ENCODE results near the gene PDLIM3. TPM values are rescaled to one million over a fixed set of nuclear protein-coding genes. Genes with fewer than 3 reads are reported as not detected.

PDLIM3 gene, protein sequence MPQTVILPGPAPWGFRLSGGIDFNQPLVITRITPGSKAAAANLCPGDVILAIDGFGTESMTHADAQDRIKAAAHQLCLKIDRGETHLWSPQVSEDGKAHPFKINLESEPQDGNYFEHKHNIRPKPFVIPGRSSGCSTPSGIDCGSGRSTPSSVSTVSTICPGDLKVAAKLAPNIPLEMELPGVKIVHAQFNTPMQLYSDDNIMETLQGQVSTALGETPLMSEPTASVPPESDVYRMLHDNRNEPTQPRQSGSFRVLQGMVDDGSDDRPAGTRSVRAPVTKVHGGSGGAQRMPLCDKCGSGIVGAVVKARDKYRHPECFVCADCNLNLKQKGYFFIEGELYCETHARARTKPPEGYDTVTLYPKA
- not detected for total RNA-seq
- not detected for total RNA-seq (2013)

DNA sequence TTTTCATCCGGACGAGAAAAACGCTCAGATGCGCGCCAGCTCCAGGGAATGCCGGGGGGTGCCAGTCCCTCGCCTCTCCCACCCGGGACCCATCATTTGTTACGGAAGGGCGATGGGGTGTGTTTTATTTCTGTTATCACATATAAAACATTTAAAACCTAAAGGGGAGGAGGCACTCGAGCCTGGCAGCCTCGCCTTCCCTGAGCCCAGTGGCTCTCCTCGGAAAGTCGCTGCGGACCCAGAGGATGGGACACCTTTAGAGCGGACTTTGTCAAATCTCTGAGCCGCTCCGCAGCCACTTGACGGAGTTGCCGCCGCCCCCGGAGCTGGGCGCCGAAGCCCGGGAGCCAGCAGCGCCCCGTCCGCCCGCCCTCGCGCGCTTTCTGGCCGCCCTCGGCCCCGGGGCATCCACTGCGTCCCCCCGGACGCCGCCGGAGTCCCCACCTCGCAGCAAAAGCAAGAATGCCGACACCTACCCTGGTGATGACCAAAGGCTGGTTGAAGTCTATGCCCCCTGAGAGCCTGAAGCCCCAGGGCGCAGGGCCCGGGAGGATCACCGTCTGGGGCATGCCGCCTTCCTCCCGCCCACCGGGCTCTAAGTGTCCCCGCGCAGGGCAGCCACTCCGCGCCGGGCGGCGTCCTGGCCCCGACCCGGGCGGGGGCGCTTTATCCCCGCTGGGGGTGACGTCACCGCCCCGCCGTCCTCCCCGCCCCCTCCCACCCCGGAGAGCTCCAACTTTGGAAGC is at the start of gene PDLIM3:
Gene PDLIM3 (minus strand): TSS at position 642 of the 746 bp plus-strand sequence. CDS start 73 bp downstream, at position 569.
- Mint-ChIP-seq H3K4me3 (no peak within 1 kb of the TSS), H3K36me3 (no peaks in the 10 kb centered on the region), H3K27ac (no peak within 1 kb of the TSS), H3K27me3 (ENCODE audit: low read depth in 2 of 2) (peaks cover 21 to 33% of the 10 kb centered on the region in 2 donors), H3K9me3 (no peaks in the 10 kb centered on the region), H3K4me1 (no peaks in the 10 kb centered on the region)
- Histone ChIP-seq H3K4me1 (ENCODE audit: control insufficient read depth, insufficient read depth, low read length) (no peaks in the 10 kb centered on the region), H3K27me3 (ENCODE audit: control insufficient read depth, insufficient read depth, low read length) (peaks cover 11% of the 10 kb centered on the region), H3K36me3 (ENCODE audit: control insufficient read depth, insufficient read depth, low read length) (no peaks in the 10 kb centered on the region), H3K4me3 (ENCODE audit: low read length) (no peak within 1 kb of the TSS), H3K27ac (ENCODE audit: low read length) (no peak within 1 kb of the TSS), H3K9me3 (ENCODE audit: control insufficient read depth, insufficient read depth, low read length) (no peaks in the 10 kb centered on the region)
- DNase-seq (no peak), ATAC-seq (no peak)
- TF ChIP-seq, protein P1, sequence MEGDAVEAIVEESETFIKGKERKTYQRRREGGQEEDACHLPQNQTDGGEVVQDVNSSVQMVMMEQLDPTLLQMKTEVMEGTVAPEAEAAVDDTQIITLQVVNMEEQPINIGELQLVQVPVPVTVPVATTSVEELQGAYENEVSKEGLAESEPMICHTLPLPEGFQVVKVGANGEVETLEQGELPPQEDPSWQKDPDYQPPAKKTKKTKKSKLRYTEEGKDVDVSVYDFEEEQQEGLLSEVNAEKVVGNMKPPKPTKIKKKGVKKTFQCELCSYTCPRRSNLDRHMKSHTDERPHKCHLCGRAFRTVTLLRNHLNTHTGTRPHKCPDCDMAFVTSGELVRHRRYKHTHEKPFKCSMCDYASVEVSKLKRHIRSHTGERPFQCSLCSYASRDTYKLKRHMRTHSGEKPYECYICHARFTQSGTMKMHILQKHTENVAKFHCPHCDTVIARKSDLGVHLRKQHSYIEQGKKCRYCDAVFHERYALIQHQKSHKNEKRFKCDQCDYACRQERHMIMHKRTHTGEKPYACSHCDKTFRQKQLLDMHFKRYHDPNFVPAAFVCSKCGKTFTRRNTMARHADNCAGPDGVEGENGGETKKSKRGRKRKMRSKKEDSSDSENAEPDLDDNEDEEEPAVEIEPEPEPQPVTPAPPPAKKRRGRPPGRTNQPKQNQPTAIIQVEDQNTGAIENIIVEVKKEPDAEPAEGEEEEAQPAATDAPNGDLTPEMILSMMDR (IDR thresholded peaks at IDR 0.05) = no peak
- intact Hi-C loops (cut with micrococcal nuclease) = no loop called here
- 3% methylated on average over 64 of the region's 66 CpGs for WGBS (ENCODE audit: insufficient coverage)

DNA sequence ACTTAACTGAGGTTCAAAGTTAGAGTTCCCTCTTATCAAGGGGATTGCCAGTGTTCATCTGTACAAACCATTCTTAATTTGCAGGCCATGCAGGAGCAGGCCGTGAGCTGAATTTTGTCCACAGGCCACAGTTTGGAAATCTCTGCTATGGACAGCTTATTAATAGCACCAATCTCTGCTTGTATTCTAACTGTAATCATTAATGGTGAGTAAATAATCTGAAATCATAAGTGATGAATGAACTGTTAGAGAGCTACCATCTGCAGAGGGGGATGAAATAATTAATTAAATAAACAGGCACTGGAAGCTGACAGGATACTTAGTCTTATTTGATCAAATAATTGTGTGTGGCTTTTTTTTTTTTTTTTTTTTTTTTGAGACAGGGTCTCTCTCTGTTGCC is 48.5 kb upstream of the PDLIM3 start:
- intact Hi-C loops (cut with micrococcal nuclease) = no loop called here
- TF ChIP-seq, protein P1 (IDR thresholded peaks at IDR 0.05) = no peak
- 100% methylated on average over 1 of the region's 1 CpG for WGBS (ENCODE audit: insufficient coverage)

GRCh38 chr4:185582651-185583400 is 47.5 kb upstream of the PDLIM3 start:
- DNase-seq = no peak
- TF ChIP-seq, protein P1 (IDR thresholded peaks at IDR 0.05) = no peak
- H3K36me3 Mint-ChIP-seq = peaks cover 5% of the 10 kb centered on the region
- peaks cover 25 to 44% of the 10 kb centered on the region in 2 donors for H3K27me3 Mint-ChIP-seq (ENCODE audit: low read depth in 2 of 2)
- H3K9me3 ChIP-seq (ENCODE audit: control insufficient read depth, insufficient read depth, low read length) = no peaks in the 10 kb centered on the region
- peaks cover 11 to 12% of the 10 kb centered on the region in 2 donors for H3K4me1 Mint-ChIP-seq
- no peak for ATAC-seq
- H3K27me3 ChIP-seq (ENCODE audit: control insufficient read depth, insufficient read depth, low read length) = peaks cover 5% of the 10 kb centered on the region
- no peak overlapping the region for H3K27ac ChIP-seq (ENCODE audit: low read length)
- intact Hi-C loops (cut with micrococcal nuclease) = no loop called here
- no peak overlapping the region for H3K27ac Mint-ChIP-seq
- no peak overlapping the region for H3K4me3 Mint-ChIP-seq
- H3K4me3 ChIP-seq (ENCODE audit: low read length) = no peak overlapping the region
- H3K9me3 Mint-ChIP-seq = no peaks in the 10 kb centered on the region
- 86% methylated on average over 5 of the region's 7 CpGs for WGBS (ENCODE audit: insufficient coverage)
- no peaks in the 10 kb centered on the region for H3K36me3 ChIP-seq (ENCODE audit: control insufficient read depth, insufficient read depth, low read length)
- H3K4me1 ChIP-seq (ENCODE audit: control insufficient read depth, insufficient read depth, low read length) = peaks cover 9% of the 10 kb centered on the region

More for the DNA sequence above, 48.5 kb upstream of the PDLIM3 start:
- Histone ChIP-seq H3K4me1 (ENCODE audit: control insufficient read depth, insufficient read depth, low read length) (peaks cover 9% of the 10 kb centered on the region), H3K27ac (ENCODE audit: low read length) (no peak overlapping the region), H3K9me3 (ENCODE audit: control insufficient read depth, insufficient read depth, low read length) (no peaks in the 10 kb centered on the region), H3K4me3 (ENCODE audit: low read length) (no peak overlapping the region), H3K27me3 (ENCODE audit: control insufficient read depth, insufficient read depth, low read length) (peaks cover 5% of the 10 kb centered on the region), H3K36me3 (ENCODE audit: control insufficient read depth, insufficient read depth, low read length) (no peaks in the 10 kb centered on the region)
- Mint-ChIP-seq H3K27me3 (ENCODE audit: low read depth in 2 of 2) (peaks cover 27 to 51% of the 10 kb centered on the region in 2 donors), H3K4me1 (peaks cover 12% of the 10 kb centered on the region in 2 donors), H3K27ac (no peak overlapping the region), H3K9me3 (no peaks in the 10 kb centered on the region), H3K36me3 (peaks cover 5% of the 10 kb centered on the region), H3K4me3 (no peak overlapping the region)
- DNase-seq = no peak
- no peak for ATAC-seq
